ENCODE measurements around the gene ANKRD55.

DNA sequence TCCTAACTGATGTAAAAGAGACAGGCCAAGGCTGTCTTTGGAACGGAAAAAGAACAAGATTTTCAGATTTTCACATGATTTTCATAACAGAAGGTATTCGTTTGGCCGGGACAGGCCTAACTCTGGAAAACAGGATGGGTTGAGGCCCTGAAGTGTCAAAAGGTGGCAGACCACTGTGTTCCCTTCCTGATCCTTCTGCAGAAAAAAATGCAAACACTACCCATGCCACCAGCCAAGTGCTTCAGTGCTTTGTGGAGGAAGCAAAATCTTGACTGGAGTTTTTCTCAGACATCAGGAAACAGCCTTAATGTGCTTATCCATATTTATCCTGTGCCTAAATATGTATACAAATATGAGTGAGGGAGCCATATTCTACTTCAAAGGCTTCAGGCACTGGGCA lies 124.9 kb downstream of the ANKRD55 start:
- TF ChIP-seq, protein P1, sequence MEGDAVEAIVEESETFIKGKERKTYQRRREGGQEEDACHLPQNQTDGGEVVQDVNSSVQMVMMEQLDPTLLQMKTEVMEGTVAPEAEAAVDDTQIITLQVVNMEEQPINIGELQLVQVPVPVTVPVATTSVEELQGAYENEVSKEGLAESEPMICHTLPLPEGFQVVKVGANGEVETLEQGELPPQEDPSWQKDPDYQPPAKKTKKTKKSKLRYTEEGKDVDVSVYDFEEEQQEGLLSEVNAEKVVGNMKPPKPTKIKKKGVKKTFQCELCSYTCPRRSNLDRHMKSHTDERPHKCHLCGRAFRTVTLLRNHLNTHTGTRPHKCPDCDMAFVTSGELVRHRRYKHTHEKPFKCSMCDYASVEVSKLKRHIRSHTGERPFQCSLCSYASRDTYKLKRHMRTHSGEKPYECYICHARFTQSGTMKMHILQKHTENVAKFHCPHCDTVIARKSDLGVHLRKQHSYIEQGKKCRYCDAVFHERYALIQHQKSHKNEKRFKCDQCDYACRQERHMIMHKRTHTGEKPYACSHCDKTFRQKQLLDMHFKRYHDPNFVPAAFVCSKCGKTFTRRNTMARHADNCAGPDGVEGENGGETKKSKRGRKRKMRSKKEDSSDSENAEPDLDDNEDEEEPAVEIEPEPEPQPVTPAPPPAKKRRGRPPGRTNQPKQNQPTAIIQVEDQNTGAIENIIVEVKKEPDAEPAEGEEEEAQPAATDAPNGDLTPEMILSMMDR (IDR thresholded peaks at IDR 0.05; ENCODE audit: extremely low read depth in 1 of 2, insufficient read depth in 1 of 2, low read depth in 1 of 2, low read length in 2 of 2) = no peak
- TF ChIP-seq POLR2A (IDR thresholded peaks at IDR 0.05; ENCODE audit: low read depth, low read length) = no peak
- no peak for TF ChIP-seq POLR2AphosphoS5 (IDR thresholded peaks at IDR 0.05; ENCODE audit: insufficient read depth, low read depth, low read length)
- no peak for TF ChIP-seq JUN (IDR thresholded peaks at IDR 0.05; ENCODE audit: borderline replicate concordance, insufficient read depth, insufficient read length, low read depth)
- TF ChIP-seq EZH2 (IDR thresholded peaks at IDR 0.05; ENCODE audit: borderline replicate concordance, low read depth, low read length, severe bottlenecking) = no peak
- TF ChIP-seq, protein P2, sequence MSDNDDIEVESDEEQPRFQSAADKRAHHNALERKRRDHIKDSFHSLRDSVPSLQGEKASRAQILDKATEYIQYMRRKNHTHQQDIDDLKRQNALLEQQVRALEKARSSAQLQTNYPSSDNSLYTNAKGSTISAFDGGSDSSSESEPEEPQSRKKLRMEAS (IDR thresholded peaks at IDR 0.05; ENCODE audit: insufficient read depth, insufficient read length) = no peak
- TF ChIP-seq FOS (IDR thresholded peaks at IDR 0.05; ENCODE audit: borderline replicate concordance, insufficient read depth, low read length) = no peak
- no peak for TF ChIP-seq MYC (IDR thresholded peaks at IDR 0.05; ENCODE audit: low read depth, low read length)
- no peak for TF ChIP-seq GATA2 (IDR thresholded peaks at IDR 0.05; ENCODE audit: insufficient read depth, insufficient read length, low read depth, low read length)

Measured in endothelial cell of umbilical vein (primary cell).